ENCODE data around the gene POLR2A. TPM values are rescaled to one million over a fixed set of nuclear protein-coding genes. Genes with fewer than 3 reads are reported as not detected.
"Not testable (repeated sequence)": the region's sequence is repeated elsewhere in the genome, so short reads cannot be mapped to it uniquely, and the experiment has no call there.

The POLR2A gene
- polyA plus RNA-seq, 1 donor from 2014 or later = 9.1 TPM

GRCh38 chr17:7470457-7470973 lies 13.7 kb upstream of the POLR2A start:
- not testable (repeated sequence) for H3K9me3 ChIP-seq (ENCODE audit: low read length); H3F3A ChIP-seq (ENCODE audit: insufficient read depth, low read length, poor library complexity, severe bottlenecking); H3K9ac ChIP-seq (ENCODE audit: low read length); H4K20me1 ChIP-seq (ENCODE audit: insufficient read depth); H3K36me3 ChIP-seq (ENCODE audit: insufficient read depth, low read length); H3K4me2 ChIP-seq (ENCODE audit: low read length); H2AFZ ChIP-seq (ENCODE audit: low read depth, low read length); H3K27me3 ChIP-seq (ENCODE audit: insufficient read depth, low read depth, low read length); H3K4me3 ChIP-seq (ENCODE audit: low read length); H3K27ac ChIP-seq (ENCODE audit: low read length); H3K9me2 ChIP-seq (ENCODE audit: insufficient read depth, low read length)
- peaks cover 13% of the 10 kb centered on the region for H3K79me2 ChIP-seq (replicated peaks; ENCODE audit: insufficient read depth, low read length)

- Histone ChIP-seq H3K9me2 (ENCODE audit: insufficient read depth, low read length) (no peaks in the 10 kb centered on the region), H3K79me2 (replicated peaks; ENCODE audit: insufficient read depth, low read length) (peaks cover 25% of the 10 kb centered on the region), H4K20me1 (ENCODE audit: insufficient read depth) (no peaks in the 10 kb centered on the region), H3K9ac (ENCODE audit: low read length) (no peak overlapping the region), H3K27me3 (ENCODE audit: insufficient read depth, low read depth, low read length) (no peaks in the 10 kb centered on the region), H3K4me3 (ENCODE audit: low read length) (no peak overlapping the region), H3K4me2 (ENCODE audit: low read length) (no peak overlapping the region), H2AFZ (ENCODE audit: low read depth, low read length) (no peak overlapping the region), H3K9me3 (ENCODE audit: low read length) (no peaks in the 10 kb centered on the region), H3K36me3 (ENCODE audit: insufficient read depth, low read length) (no peaks in the 10 kb centered on the region), H3K27ac (ENCODE audit: low read length) (no peak overlapping the region), H3F3A (ENCODE audit: insufficient read depth, low read length, poor library complexity, severe bottlenecking) (no peaks in the 10 kb centered on the region)
- TF ChIP-seq EZH2 (IDR thresholded peaks at IDR 0.05; ENCODE audit: borderline replicate concordance, insufficient read depth, low read length, poor library complexity, severe bottlenecking) (no peak), MXI1 (conservative IDR thresholded peaks at IDR 0.05; ENCODE audit: poor library complexity, severe bottlenecking) (no peak), EP300 (conservative IDR thresholded peaks at IDR 0.05; ENCODE audit: poor library complexity, severe bottlenecking) (no peak), CTCF (IDR thresholded peaks at IDR 0.05; ENCODE audit: poor library complexity, severe bottlenecking) (no peak), REST (IDR thresholded peaks at IDR 0.05; ENCODE audit: borderline replicate concordance) (no peak), POLR2AphosphoS5 (IDR thresholded peaks at IDR 0.05) (no peak), RAD21 (conservative IDR thresholded peaks at IDR 0.05) (no peak), SMC3 (conservative IDR thresholded peaks at IDR 0.05; ENCODE audit: poor library complexity) (no peak), TAF1 (IDR thresholded peaks at IDR 0.05; ENCODE audit: low read depth) (no peak)
These were observed 12.4 kb upstream of the POLR2A start for GRCh38 chr17:7471729-7472128.

- not testable (repeated sequence) for H4K20me1 ChIP-seq (ENCODE audit: insufficient read depth); H3K27ac ChIP-seq (ENCODE audit: low read length); H3K9me2 ChIP-seq (ENCODE audit: insufficient read depth, low read length); H3K36me3 ChIP-seq (ENCODE audit: insufficient read depth, low read length); H3K27me3 ChIP-seq (ENCODE audit: insufficient read depth, low read depth, low read length); H3K9me3 ChIP-seq (ENCODE audit: low read length); H3K4me2 ChIP-seq (ENCODE audit: low read length); H3K9ac ChIP-seq (ENCODE audit: low read length); H2AFZ ChIP-seq (ENCODE audit: low read depth, low read length); H3K4me3 ChIP-seq (ENCODE audit: low read length); H3F3A ChIP-seq (ENCODE audit: insufficient read depth, low read length, poor library complexity, severe bottlenecking)
- peaks cover 44% of the 10 kb centered on the region for H3K79me2 ChIP-seq (replicated peaks; ENCODE audit: insufficient read depth, low read length)
These were observed 9.4 kb upstream of the POLR2A start for GRCh38 chr17:7474767-7475166.

Measured in neural cell (in vitro differentiated cells).